Liver (tissue), 9 donors: Measurements from ENCODE around the gene CCDC77. TPM values are rescaled to one million over a fixed set of nuclear protein-coding genes. Genes with fewer than 3 reads are reported as not detected.
"Not testable (repeated sequence)": the region's sequence is repeated elsewhere in the genome, so short reads cannot be mapped to it uniquely, and the experiment has no call there.

Experiments used
- DNase-seq: peaks from one replicate; pipeline ENCODE4 v3.0.0-alpha.2; 2017; ENCODE audit warnings: low spot score
- H3K27ac ChIP-seq, 2 donors: one replicate each; pipeline ENCODE4 v1.7.0; 2013; ENCODE audit warnings: inconsistent platforms in 2 of 2, low read length in 2 of 2, control low read depth in 1 of 2, low read depth in 1 of 2, mild to moderate bottlenecking in 1 of 2
- H3K27me3 ChIP-seq, 4 donors: one replicate each; pipeline versions ENCODE4 v1.6.1 to v1.7.0; 2013; ENCODE audit warnings: low read length in 3 of 4, inconsistent platforms in 1 of 4, mild to moderate bottlenecking in 1 of 4, moderate library complexity in 1 of 4; ENCODE audit not compliant: control insufficient read depth in 4 of 4, insufficient read depth in 4 of 4
- H3K36me3 ChIP-seq, 4 donors: one replicate each; pipeline versions ENCODE4 v1.6.1 to v1.7.0; 2013; ENCODE audit warnings: low read length in 3 of 4, mild to moderate bottlenecking in 3 of 4, low read depth in 1 of 4, moderate library complexity in 1 of 4; ENCODE audit not compliant: control insufficient read depth in 4 of 4, insufficient read depth in 3 of 4
- H3K4me1 ChIP-seq, 4 donors: one replicate each; pipeline versions ENCODE4 v1.6.1 to v1.7.0; 2013; ENCODE audit warnings: low read length in 3 of 4, mild to moderate bottlenecking in 3 of 4, moderate library complexity in 1 of 4; ENCODE audit not compliant: control insufficient read depth in 4 of 4, insufficient read depth in 4 of 4
- H3K4me3 ChIP-seq, 3 donors: one replicate each; pipeline versions ENCODE4 v1.6.1 to v1.7.0; 2013; ENCODE audit warnings: low read length in 3 of 3, control low read depth in 1 of 3, low read depth in 1 of 3, mild to moderate bottlenecking in 1 of 3
- H3K9ac ChIP-seq, 2 donors: one replicate each; pipeline ENCODE4 v1.7.0; 2013; ENCODE audit warnings: low read length in 2 of 2, mild to moderate bottlenecking in 2 of 2, moderate library complexity in 2 of 2, control low read depth in 1 of 2, low read depth in 1 of 2
- H3K9me3 ChIP-seq, 4 donors: one replicate each; pipeline versions ENCODE4 v1.6.1 to v1.7.0; 2013; ENCODE audit warnings: low read length in 3 of 4; ENCODE audit not compliant: control insufficient read depth in 4 of 4
- ATF3 ChIP-seq: IDR thresholded peaks from 2 replicates; pipeline ENCODE4 v1.6.1; 2016; ENCODE audit warnings: antibody characterized with exemption
- CTCF ChIP-seq: fragments of 150-350 bp; IDR thresholded peaks from 2 replicates; pipeline ENCODE4 v1.5.1; 2017; ENCODE audit warnings: improper control_type of control experiment, low read depth, low read length; ENCODE audit not compliant: missing input control
- GABPA ChIP-seq, 2 donors: IDR thresholded peaks in 1 of 2; conservative IDR thresholded peaks in 1 of 2; 2 replicates each; pipeline ENCODE4 v1.6.1; 2016; ENCODE audit warnings: antibody characterized with exemption in 2 of 2, mild to moderate bottlenecking in 1 of 2, moderate library complexity in 1 of 2
- HNF4A ChIP-seq, 2 donors: conservative IDR thresholded peaks; 2 replicates each; pipeline ENCODE4 v1.6.1; 2016; ENCODE audit warnings: antibody characterized with exemption in 2 of 2, mild to moderate bottlenecking in 2 of 2
- JUND ChIP-seq, 2 donors: IDR thresholded peaks; 2 replicates each; pipeline ENCODE4 v1.6.1; 2016; ENCODE audit warnings: antibody characterized with exemption in 2 of 2
- MAX ChIP-seq: IDR thresholded peaks from 2 replicates; pipeline ENCODE4 v1.6.1; 2016; ENCODE audit warnings: antibody characterized with exemption
- RAD21 ChIP-seq, 2 donors: IDR thresholded peaks; 2 replicates each; pipeline ENCODE4 v1.6.1; 2016; ENCODE audit warnings: antibody characterized with exemption in 2 of 2, mild to moderate bottlenecking in 2 of 2
- REST ChIP-seq: IDR thresholded peaks from 2 replicates; pipeline ENCODE4 v1.6.1; 2016; ENCODE audit warnings: antibody characterized with exemption, mild to moderate bottlenecking
- TAF1 ChIP-seq: conservative IDR thresholded peaks from 2 replicates; pipeline ENCODE4 v1.6.1; 2016; ENCODE audit warnings: antibody characterized with exemption, mild to moderate bottlenecking
- YY1 ChIP-seq: IDR thresholded peaks from 2 replicates; pipeline ENCODE4 v1.6.1; 2016; ENCODE audit warnings: antibody characterized with exemption, mild to moderate bottlenecking
- ZBTB33 ChIP-seq: IDR thresholded peaks from 2 replicates; pipeline ENCODE4 v1.6.1; 2016; ENCODE audit warnings: antibody characterized with exemption
- WGBS: extraction: QIAGEN DNeasy Blood & Tissue Kit; methylation state at CpG from one replicate; pipeline ENCODE4 v1.1.7; 2013; 5-methylcytosine and 5-hydroxymethylcytosine counted together
- polyA plus RNA-seq, 2 donors: library from polyadenylated mRNA; stranded (reverse) in 1 of 2; unstranded in 1 of 2; fragments of 200-250 nt in 1 of 2; fragments of >200 nt in 1 of 2; fragmentation: Nextera tagmentation in 1 of 2; extraction: Ambion mirVana in 1 of 2; gene quantifications; one replicate each; pipeline versions ENCODE4 v1.2.1 to v1.2.3, GENCODE V29; 2013 to 2015
- total RNA-seq, 2 donors: library from RNA; depleted of rRNA; stranded (reverse); fragments of >200 nt; gene quantifications; one replicate each; pipeline ENCODE4 v1.2.3, GENCODE V29; 2014
- donor health status: healthy.
- donor health status: healthy.
- donor health status: healthy.
- donor health status: healthy.
- donor health status: healthy.

CCDC77 gene
- total and polyA plus RNA-seq, 4 donors, result 1.2 to 4.2 (median 2.7) TPM

GRCh38 chr12:367972-368371 lies 33.5 kb upstream of the CCDC77 start:
- no peak for TF ChIP-seq REST
- TF ChIP-seq HNF4A (conservative IDR thresholded peaks at IDR 0.05), result no peak
- TF ChIP-seq MAX, result no peak
- TF ChIP-seq ZBTB33, result no peak
- no peaks in the 10 kb centered on the region for H3K4me1 ChIP-seq
- no peak overlapping the region for H3K4me3 ChIP-seq
- peaks cover 0 to 2% (median 1%) of the 10 kb centered on the region in 4 donors for H3K9me3 ChIP-seq
- DNase-seq, result no peak
- H3K9ac ChIP-seq, result no peak overlapping the region
- peaks cover 12 to 54% (median 38%) of the 10 kb centered on the region in 4 donors for H3K36me3 ChIP-seq
- H3K27ac ChIP-seq, result no peak overlapping the region
- no peaks in the 10 kb centered on the region for H3K27me3 ChIP-seq
- 95% methylated on average over 1 of the region's 1 CpG for WGBS

GRCh38 chr12:370739-371485 lies 30.5 kb upstream of the CCDC77 start:
- H3K4me1 ChIP-seq, H3K27me3 ChIP-seq, H3K9me3 ChIP-seq, H3K9ac ChIP-seq, H3K27ac ChIP-seq, DNase-seq, H3K4me3 ChIP-seq: not testable (repeated sequence)
- WGBS, result 96% methylated on average over 5 of the region's 5 CpGs
- peaks cover 7 to 37% (median 20%) of the 10 kb centered on the region in 4 donors for H3K36me3 ChIP-seq

- H3K4me1 ChIP-seq, result peaks cover 0 to 39% (median 29%) of the 10 kb centered on the region in 4 donors
- H3K27ac ChIP-seq, result no peak overlapping the region
- 73% methylated on average over 4 of the region's 4 CpGs for WGBS
- no peaks in the 10 kb centered on the region for H3K27me3 ChIP-seq
- no peak overlapping the region for H3K4me3 ChIP-seq
- peaks cover 12 to 27% (median 20%) of the 10 kb centered on the region in 4 donors for H3K36me3 ChIP-seq
- DNase-seq, result no peak
- H3K9ac ChIP-seq, result no peak overlapping the region
- H3K9me3 ChIP-seq, result no peaks in the 10 kb centered on the region
- TF ChIP-seq RAD21 (IDR thresholded peaks at IDR 0.05) (no peak), MAX (no peak), GABPA (IDR thresholded peaks at IDR 0.05 in 1 of 2, conservative IDR thresholded peaks at IDR 0.05 in 1 of 2) (no peak), HNF4A (conservative IDR thresholded peaks at IDR 0.05) (no peak), CTCF (no peak), ZBTB33 (no peak), YY1 (no peak), JUND (IDR thresholded peaks at IDR 0.05) (no peak), ATF3 (no peak), TAF1 (no peak)
Measured at GRCh38 chr12:386651-387050, 14.8 kb upstream of the CCDC77 start.
